Upper lobe of right lung (tissue), 1 donor: ENCODE measurements around the gene NME7. TPM values are rescaled to one million over a fixed set of nuclear protein-coding genes. Genes with fewer than 3 reads are reported as not detected.

Source experiments
- ATAC-seq: fragments of 200-7000 bp; cut with Tn5 transposase; one replicate; pipeline ENCODE4 v1.9.1; 2020; ENCODE audit warnings: mild to moderate bottlenecking, moderate library complexity
- DNase-seq: peaks from one replicate; pipeline ENCODE4 v3.0.0-alpha.2; 2020
- H3K27ac ChIP-seq: fragments of 200-600 bp; one replicate; pipeline ENCODE4 v1.8.0; 2022
- H3K27me3 ChIP-seq: fragments of 200-600 bp; one replicate; pipeline ENCODE4 v1.8.0; 2022; ENCODE audit warnings: mild to moderate bottlenecking
- H3K36me3 ChIP-seq: fragments of 200-600 bp; one replicate; pipeline ENCODE4 v1.8.0; 2022
- H3K4me1 ChIP-seq: fragments of 200-600 bp; one replicate; pipeline ENCODE4 v1.8.0; 2022
- H3K4me3 ChIP-seq: fragments of 200-600 bp; one replicate; pipeline ENCODE4 v1.8.0; 2022; ENCODE audit warnings: mild to moderate bottlenecking
- H3K9me3 ChIP-seq: fragments of 200-600 bp; one replicate; pipeline ENCODE4 v1.8.0; 2022
- intact Hi-C: fragments of 100-400 bp; cut with DNase I; formaldehyde crosslinking; loops from one replicate; pipeline ENCODE4 v1.11.0; 2022
- total RNA-seq: library from RNA; stranded (reverse); fragmentation: NEBNext Ultra II Directional; extraction: Animal tissue kit (Norgen Biotek cat#: 25700); gene quantifications from one replicate; pipeline ENCODE4 v1.2.1, GENCODE V29; 2021
- TF ChIP-seq, protein P1 (sequence below): fragments of 200-600 bp; IDR thresholded peaks from one replicate; pipeline ENCODE4 v1.8.0; 2022; ENCODE audit warnings: antibody characterized with exemption
- donor health status: DM: no; HTN: yes; CAD: no; lungs with severe emphysema.

Gene NME7
- total RNA-seq, 1 donor from 2014 or later = 12.1 TPM

GRCh38 chr1:169367096-169367685 is 406 bp downstream of the NME7 start:
- Histone ChIP-seq H3K27ac (peak overlapping the region; percentile 73), H3K4me3 (peak overlapping the region; percentile 75), H3K4me1 (peaks cover 12% of the 10 kb centered on the region), H3K36me3 (peaks cover 27% of the 10 kb centered on the region), H3K27me3 (no peaks in the 10 kb centered on the region), H3K9me3 (no peaks in the 10 kb centered on the region)
- DNase-seq = no peak
- TF ChIP-seq, protein P1, sequence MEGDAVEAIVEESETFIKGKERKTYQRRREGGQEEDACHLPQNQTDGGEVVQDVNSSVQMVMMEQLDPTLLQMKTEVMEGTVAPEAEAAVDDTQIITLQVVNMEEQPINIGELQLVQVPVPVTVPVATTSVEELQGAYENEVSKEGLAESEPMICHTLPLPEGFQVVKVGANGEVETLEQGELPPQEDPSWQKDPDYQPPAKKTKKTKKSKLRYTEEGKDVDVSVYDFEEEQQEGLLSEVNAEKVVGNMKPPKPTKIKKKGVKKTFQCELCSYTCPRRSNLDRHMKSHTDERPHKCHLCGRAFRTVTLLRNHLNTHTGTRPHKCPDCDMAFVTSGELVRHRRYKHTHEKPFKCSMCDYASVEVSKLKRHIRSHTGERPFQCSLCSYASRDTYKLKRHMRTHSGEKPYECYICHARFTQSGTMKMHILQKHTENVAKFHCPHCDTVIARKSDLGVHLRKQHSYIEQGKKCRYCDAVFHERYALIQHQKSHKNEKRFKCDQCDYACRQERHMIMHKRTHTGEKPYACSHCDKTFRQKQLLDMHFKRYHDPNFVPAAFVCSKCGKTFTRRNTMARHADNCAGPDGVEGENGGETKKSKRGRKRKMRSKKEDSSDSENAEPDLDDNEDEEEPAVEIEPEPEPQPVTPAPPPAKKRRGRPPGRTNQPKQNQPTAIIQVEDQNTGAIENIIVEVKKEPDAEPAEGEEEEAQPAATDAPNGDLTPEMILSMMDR = no peak
- ATAC-seq = no peak
- intact Hi-C loops = no loop called here

DNA sequence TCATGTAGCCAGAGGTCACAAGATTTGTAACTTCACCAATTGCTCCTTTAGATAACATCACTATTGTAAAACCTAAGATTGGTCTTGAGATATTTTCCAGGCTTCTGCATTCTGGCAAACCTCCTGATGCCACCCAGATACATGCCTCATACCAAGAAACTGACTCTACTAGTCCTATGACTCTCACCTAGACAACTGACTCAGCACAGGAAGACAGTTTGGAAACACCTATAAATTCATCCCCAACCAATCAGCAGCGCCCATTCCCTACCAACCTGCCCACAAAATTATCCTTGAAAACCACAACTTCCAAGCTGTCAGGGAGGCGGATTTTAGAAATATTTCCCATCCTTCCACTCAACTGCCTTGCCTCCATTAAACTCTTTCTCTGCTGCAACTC is 2.6 kb downstream of the NME7 start:
- intact Hi-C loops = no loop called here
- Histone ChIP-seq H3K27ac (no peak overlapping the region), H3K9me3 (no peaks in the 10 kb centered on the region), H3K27me3 (no peaks in the 10 kb centered on the region), H3K4me3 (no peak overlapping the region), H3K4me1 (peaks cover 12% of the 10 kb centered on the region), H3K36me3 (peaks cover 4% of the 10 kb centered on the region)
- ATAC-seq (no peak), DNase-seq (no peak)
- TF ChIP-seq, protein P1 = no peak

GRCh38 chr1:169363046-169363730 is 4.4 kb downstream of the NME7 start:
- Histone ChIP-seq H3K4me1 (peaks cover 7% of the 10 kb centered on the region), H3K27me3 (no peaks in the 10 kb centered on the region), H3K27ac (no peak overlapping the region), H3K36me3 (no peaks in the 10 kb centered on the region), H3K9me3 (no peaks in the 10 kb centered on the region), H3K4me3 (no peak overlapping the region)
- intact Hi-C loops = no loop called here
- no peak for ATAC-seq
- no peak for DNase-seq
- TF ChIP-seq, protein P1 = no peak

DNA sequence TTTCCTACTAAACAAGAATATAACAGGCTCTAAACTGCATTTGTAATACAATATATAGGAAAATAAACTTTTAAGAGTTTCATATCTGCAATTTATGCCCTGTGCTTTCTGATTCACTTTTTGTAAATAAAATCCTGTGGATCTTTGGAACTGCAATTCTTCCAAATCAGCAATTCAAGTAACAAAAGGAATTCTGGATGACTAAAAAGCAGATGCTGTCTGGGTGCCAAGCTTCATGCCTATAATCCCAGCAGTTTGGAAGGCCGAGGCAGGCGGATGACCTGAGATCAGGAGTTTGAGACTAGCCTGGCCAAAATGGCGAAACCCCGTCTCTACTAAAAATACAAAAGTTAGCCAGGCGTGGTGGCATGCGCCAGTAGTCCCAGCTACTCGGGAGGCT is 6.3 kb downstream of the NME7 start:
- DNase-seq (no peak), ATAC-seq (no peak)
- intact Hi-C loops = no loop called here
- Histone ChIP-seq H3K9me3 (no peaks in the 10 kb centered on the region), H3K4me3 (no peak overlapping the region), H3K27me3 (no peaks in the 10 kb centered on the region), H3K27ac (no peak overlapping the region), H3K36me3 (no peaks in the 10 kb centered on the region), H3K4me1 (no peaks in the 10 kb centered on the region)
- TF ChIP-seq, protein P1 = no peak

DNA sequence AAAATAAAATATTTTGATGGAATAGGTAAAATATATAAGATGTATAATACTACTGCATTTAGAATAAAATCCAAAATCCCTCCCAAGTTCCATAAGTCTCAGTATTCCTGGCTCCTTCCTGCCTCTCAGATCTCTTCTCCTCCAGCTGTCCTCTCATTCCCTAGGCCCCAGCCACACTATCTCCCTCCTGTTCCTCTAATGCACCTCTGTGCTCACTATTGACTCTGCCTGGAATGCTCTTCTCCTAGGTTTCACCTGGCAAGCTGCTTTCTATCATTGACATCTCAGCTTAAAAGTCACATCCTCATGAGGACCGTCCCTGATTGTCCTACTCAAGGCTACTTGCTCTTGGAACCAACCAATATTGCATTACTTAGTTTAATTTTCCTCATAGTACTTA is 7.2 kb downstream of the NME7 start:
- Histone ChIP-seq H3K27ac (no peak overlapping the region), H3K9me3 (no peaks in the 10 kb centered on the region), H3K4me3 (no peak overlapping the region), H3K4me1 (no peaks in the 10 kb centered on the region), H3K36me3 (no peaks in the 10 kb centered on the region), H3K27me3 (no peaks in the 10 kb centered on the region)
- no peak for ATAC-seq
- no peak for DNase-seq
- intact Hi-C loops = no loop called here
- TF ChIP-seq, protein P1 = no peak
